IMR-90 (cell line): ENCODE data around the gene AGO1. TPM values are rescaled to one million over a fixed set of nuclear protein-coding genes. Genes with fewer than 3 reads are reported as not detected.
"Not testable (repeated sequence)": the region's sequence is repeated elsewhere in the genome, so short reads cannot be mapped to it uniquely, and the experiment has no call there.

Source experiments
- ATAC-seq: fragments of 200-7000 bp; cut with Tn5 transposase; 2 replicates; pipeline ENCODE4 v1.9.1; 2020; ENCODE audit warnings: low read depth, mild to moderate bottlenecking, moderate library complexity
- BruUV-seq: library from RNA; stranded (reverse); fragments of 400-500 nt; replicated peaks from 2 replicates; lab custom pipeline; 2021; lab: Mats Ljungman, UMichigan
- CTCF ChIA-PET: fragments of 300-600 bp; formaldehyde crosslinking; extraction: SDS; loops from one replicate; lab custom pipeline; 2021; ENCODE audit warnings: antibody characterized with exemption; lab: Yijun Ruan, JAX
- POLR2A ChIA-PET: fragments of 300-600 bp; sonication (Branson Sonifier 250); formaldehyde crosslinking; loops from one replicate; lab custom pipeline; 2022; ENCODE audit warnings: antibody characterized with exemption; ENCODE audit not compliant: unreplicated experiment; lab: Charles Lee
- DNase-seq: peaks from one replicate; pipeline ENCODE4 v3.0.0; 2013
- H2AFZ ChIP-seq: replicated peaks from 2 replicates; pipeline ENCODE3; 2013; ENCODE audit warnings: low read length, mild to moderate bottlenecking; ENCODE audit not compliant: poor library complexity
- H2AK5ac ChIP-seq: 2 replicates; pipeline ENCODE4 v1.6.1; 2013; ENCODE audit warnings: low read depth, low read length, inconsistent platforms
- H2AK9ac ChIP-seq: replicated peaks from 2 replicates; pipeline ENCODE3; 2013; ENCODE audit warnings: mild to moderate bottlenecking, low read depth, low read length, moderate library complexity; ENCODE audit not compliant: poor library complexity
- H2BK120ac ChIP-seq: 2 replicates; pipeline ENCODE4 v1.6.1; 2013; ENCODE audit warnings: low read depth, low read length, inconsistent platforms
- H2BK15ac ChIP-seq: 3 replicates; pipeline ENCODE4 v1.6.1; 2013; ENCODE audit warnings: low read depth, low read length, inconsistent platforms
- H2BK20ac ChIP-seq: 2 replicates; pipeline ENCODE4 v1.6.1; 2013; ENCODE audit warnings: low read depth, mild to moderate bottlenecking, inconsistent platforms, low read length, moderate library complexity
- H2BK5ac ChIP-seq: 2 replicates; pipeline ENCODE4 v1.6.1; 2013; ENCODE audit warnings: mild to moderate bottlenecking, low read depth, low read length, inconsistent platforms; ENCODE audit not compliant: poor library complexity, severe bottlenecking
- H3K14ac ChIP-seq: replicated peaks from 2 replicates; pipeline ENCODE4 v1.6.1; 2013; ENCODE audit warnings: low read depth, low read length, inconsistent platforms
- H3K18ac ChIP-seq: 2 replicates; pipeline ENCODE4 v1.6.1; 2013; ENCODE audit warnings: low read depth, low read length, control low read depth
- H3K23ac ChIP-seq: 2 replicates; pipeline ENCODE4 v1.6.1; 2013; ENCODE audit warnings: low read depth, low read length, inconsistent platforms
- H3K27ac ChIP-seq: 2 replicates; pipeline ENCODE4 v1.5.1; 2013; ENCODE audit warnings: mild to moderate bottlenecking, control low read depth, low read length; ENCODE audit not compliant: insufficient read depth
- H3K27me3 ChIP-seq: 2 replicates; pipeline ENCODE4 v1.6.1; 2013; ENCODE audit warnings: low read length; ENCODE audit not compliant: control insufficient read depth, insufficient read depth
- H3K36me3 ChIP-seq: 2 replicates; pipeline ENCODE4 v1.6.1; 2013; ENCODE audit warnings: low read length, mixed read lengths; ENCODE audit not compliant: control insufficient read depth, insufficient read depth
- H3K4ac ChIP-seq: 2 replicates; pipeline ENCODE4 v1.6.1; 2013; ENCODE audit warnings: low read depth, low read length, inconsistent platforms
- H3K4me1 ChIP-seq: 2 replicates; pipeline ENCODE4 v1.6.1; 2013; ENCODE audit warnings: low read length, mixed read lengths; ENCODE audit not compliant: control insufficient read depth, insufficient read depth
- H3K4me2 ChIP-seq: 2 replicates; pipeline ENCODE4 v1.6.1; 2013; ENCODE audit warnings: low read depth, mild to moderate bottlenecking, control low read depth, low read length, moderate library complexity
- H3K4me3 ChIP-seq: 2 replicates; pipeline ENCODE4 v1.5.1; 2013; ENCODE audit warnings: low read depth, mild to moderate bottlenecking, control low read depth, low read length, moderate library complexity; ENCODE audit not compliant: insufficient read depth
- H3K56ac ChIP-seq: 2 replicates; pipeline ENCODE4 v1.6.1; 2013; ENCODE audit warnings: low read length, inconsistent platforms; ENCODE audit not compliant: insufficient read depth; ENCODE audit errors: extremely low read depth
- H3K79me1 ChIP-seq, 2 experiments: 2 replicates each; pipeline ENCODE4 v1.6.1; 2013; ENCODE audit warnings: low read length in 2 of 2, inconsistent platforms in 1 of 2, low read depth in 1 of 2
- H3K9ac ChIP-seq: 2 replicates; pipeline ENCODE4 v1.6.1; 2013; ENCODE audit warnings: low read depth, low read length, control low read depth
- H3K9me1 ChIP-seq: 2 replicates; pipeline ENCODE4 v1.6.1; 2013; ENCODE audit warnings: low read length, inconsistent platforms; ENCODE audit not compliant: insufficient read depth
- H3K9me3 ChIP-seq: 2 replicates; pipeline ENCODE4 v1.6.1; 2013; ENCODE audit warnings: low read length; ENCODE audit not compliant: control insufficient read depth, insufficient read depth
- H4K20me1 ChIP-seq: 2 replicates; pipeline ENCODE4 v1.6.1; 2013; ENCODE audit warnings: low read length, inconsistent platforms; ENCODE audit not compliant: insufficient read depth
- H4K5ac ChIP-seq: 2 replicates; pipeline ENCODE4 v1.6.1; 2013; ENCODE audit warnings: mild to moderate bottlenecking, low read depth, low read length, control low read depth
- H4K8ac ChIP-seq, 2 experiments: 2 replicates each; pipeline ENCODE4 v1.6.1; 2013; ENCODE audit warnings: low read depth in 2 of 2, low read length in 2 of 2, control low read depth in 1 of 2, inconsistent platforms in 1 of 2
- H4K91ac ChIP-seq: 2 replicates; pipeline ENCODE4 v1.6.1; 2013; ENCODE audit warnings: low read depth, low read length, inconsistent platforms; ENCODE audit not compliant: insufficient read depth
- WGBS, 2 experiments: methylation state at CpG; one replicate each; pipeline versions ENCODE4 v1.1.5 to v1.1.7; 2013; ENCODE audit warnings: missing lambda C conversion rate in 2 of 2; ENCODE audit not compliant: insufficient read length in 1 of 2; ENCODE audit errors: extremely low coverage in 2 of 2; 5-methylcytosine and 5-hydroxymethylcytosine counted together
- dilution Hi-C: fragments of 300-500 bp; cut with HindIII; formaldehyde crosslinking; loops from one replicate; pipeline ENCODE4 v1.14.3; 2018; ENCODE audit warnings: low sequenced_read_pairs; ENCODE audit not compliant: unreplicated experiment
- in situ Hi-C: fragments of 300-500 bp; cut with MboI; formaldehyde crosslinking; loops from 3 replicates; pipeline ENCODE4 v1.14.3; 2019; ENCODE audit warnings: low sequenced_read_pairs, inconsistent platforms, mixed read lengths
- intact Hi-C: fragments of 100-400 bp; cut with micrococcal nuclease; formaldehyde crosslinking; loops from 2 replicates; pipeline ENCODE4 v1.10.0; 2022
- polyA plus RNA-seq, 3 experiments: library from polyadenylated mRNA; depleted of rRNA; stranded (reverse); fragments of >200 nt; gene quantifications; 2 replicates each; pipeline ENCODE4 v1.2.3, GENCODE V29; 2012; ENCODE audit warnings: low replicate concordance in 1 of 3
- total RNA-seq: library from RNA; depleted of rRNA; stranded (reverse); fragments of >200 nt; gene quantifications from 2 replicates; pipeline ENCODE4 v1.2.3, GENCODE V29; 2012

The AGO1 gene
- total and polyA plus RNA-seq, 2 of the 4 experiments (the other 2 are of a cell fraction): 11.3 to 21.5 TPM

DNA sequence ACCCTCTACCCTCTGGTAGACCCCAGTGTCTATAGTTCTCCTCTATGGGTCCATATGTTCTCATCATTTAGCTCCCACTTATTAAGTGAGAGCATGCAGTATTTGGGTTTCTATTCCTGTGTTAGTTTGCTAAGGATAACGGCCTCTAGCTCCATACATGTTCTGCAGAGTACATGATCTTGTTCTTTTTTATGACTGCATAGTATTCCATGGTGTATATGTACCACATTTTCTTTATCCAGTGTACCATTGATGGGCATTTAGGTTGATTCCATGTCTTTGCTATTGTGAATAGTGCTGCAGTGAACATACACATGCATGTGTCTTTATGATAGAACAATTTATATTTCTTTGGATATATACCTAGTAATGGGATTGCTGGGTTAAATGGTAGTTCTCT is 81.3 kb downstream of the AGO1 start:
- H4K91ac ChIP-seq, intact Hi-C loops, BruUV-seq, H2AK5ac ChIP-seq, H3K27me3 ChIP-seq, H3K4me2 ChIP-seq, dilution Hi-C loops, H2AFZ ChIP-seq, POLR2A ChIA-PET, H3K18ac ChIP-seq, H3K36me3 ChIP-seq, H3K9ac ChIP-seq, H4K8ac ChIP-seq, H3K4ac ChIP-seq, H2BK5ac ChIP-seq, H2BK20ac ChIP-seq, H4K5ac ChIP-seq, H3K9me1 ChIP-seq, H3K4me1 ChIP-seq, in situ Hi-C loops, H3K23ac ChIP-seq, H3K4me3 ChIP-seq, H3K56ac ChIP-seq, ATAC-seq, H3K14ac ChIP-seq, DNase-seq, H3K9me3 ChIP-seq, H2BK15ac ChIP-seq, H4K20me1 ChIP-seq, H2AK9ac ChIP-seq, H3K27ac ChIP-seq, H2BK120ac ChIP-seq: not testable (repeated sequence)
- CTCF ChIA-PET: interaction anchor here (0.6 kb wide), 1 partner anchor 11 kb away, joined by 4 read pairs; no protein-coding TSS in a partner anchor
- WGBS, 2 experiments: no CpG with 5 or more reads among the region's 1 CpG
- peaks cover 12% of the 10 kb centered on the region in 2 experiments for H3K79me1 ChIP-seq
